ENCODE results near the gene CHST6. TPM values are rescaled to one million over a fixed set of nuclear protein-coding genes. Genes with fewer than 3 reads are reported as not detected.

The CHST6 gene
- total and polyA plus RNA-seq, 9 of the 15 experiments (the other 6 are each of a cell fraction or from before 2014, with no cell fraction given), result 0.01 to 0.05 (median 0.02) TPM; not detected in 6

GRCh38 chr16:75433732-75434413 lies 61.4 kb downstream of the CHST6 start (continued):
- no peak for TF ChIP-seq MITF (IDR thresholded peaks at IDR 0.05)
- peak; percentile 73 for TF ChIP-seq TBP (optimal IDR thresholded peaks at IDR 0.05; ENCODE audit: low read depth, low read length)
- 0 out of 2 replicates have a peak, but pooled peaks have one; percentile 11 for TF ChIP-seq SMARCE1 (IDR thresholded peaks at IDR 0.05)
- TF ChIP-seq MAZ (CRISPR knock-in tag; conservative IDR thresholded peaks at IDR 0.05 in 1 of 2, IDR thresholded peaks at IDR 0.05 in 1 of 2), result no peak
- TF ChIP-seq, protein P1, sequence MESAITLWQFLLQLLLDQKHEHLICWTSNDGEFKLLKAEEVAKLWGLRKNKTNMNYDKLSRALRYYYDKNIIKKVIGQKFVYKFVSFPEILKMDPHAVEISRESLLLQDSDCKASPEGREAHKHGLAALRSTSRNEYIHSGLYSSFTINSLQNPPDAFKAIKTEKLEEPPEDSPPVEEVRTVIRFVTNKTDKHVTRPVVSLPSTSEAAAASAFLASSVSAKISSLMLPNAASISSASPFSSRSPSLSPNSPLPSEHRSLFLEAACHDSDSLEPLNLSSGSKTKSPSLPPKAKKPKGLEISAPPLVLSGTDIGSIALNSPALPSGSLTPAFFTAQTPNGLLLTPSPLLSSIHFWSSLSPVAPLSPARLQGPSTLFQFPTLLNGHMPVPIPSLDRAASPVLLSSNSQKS (CRISPR knock-in tag; IDR thresholded peaks at IDR 0.05), result no peak
- TF ChIP-seq, protein P2, sequence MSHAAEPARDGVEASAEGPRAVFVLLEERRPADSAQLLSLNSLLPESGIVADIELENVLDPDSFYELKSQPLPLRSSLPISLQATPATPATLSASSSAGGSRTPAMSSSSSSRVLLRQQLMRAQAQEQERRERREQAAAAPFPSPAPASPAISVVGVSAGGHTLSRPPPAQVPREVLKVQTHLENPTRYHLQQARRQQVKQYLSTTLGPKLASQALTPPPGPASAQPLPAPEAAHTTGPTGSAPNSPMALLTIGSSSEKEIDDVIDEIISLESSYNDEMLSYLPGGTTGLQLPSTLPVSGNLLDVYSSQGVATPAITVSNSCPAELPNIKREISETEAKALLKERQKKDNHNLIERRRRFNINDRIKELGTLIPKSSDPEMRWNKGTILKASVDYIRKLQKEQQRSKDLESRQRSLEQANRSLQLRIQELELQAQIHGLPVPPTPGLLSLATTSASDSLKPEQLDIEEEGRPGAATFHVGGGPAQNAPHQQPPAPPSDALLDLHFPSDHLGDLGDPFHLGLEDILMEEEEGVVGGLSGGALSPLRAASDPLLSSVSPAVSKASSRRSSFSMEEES (CRISPR knock-in tag; IDR thresholded peaks at IDR 0.05), result no peak
- no peak for TF ChIP-seq MTF1 (CRISPR knock-in tag; IDR thresholded peaks at IDR 0.05; ENCODE audit: borderline replicate concordance)
- TF ChIP-seq RBFOX2 (IDR thresholded peaks at IDR 0.05; ENCODE audit: low read depth, low read length), result no peak
- peak; percentile 61 for TF ChIP-seq CHD1 (IDR thresholded peaks at IDR 0.05; ENCODE audit: low read length)
- peak in 1 of 2 experiments; percentile 65 for TF ChIP-seq E2F6 (IDR thresholded peaks at IDR 0.05; ENCODE audit: borderline replicate concordance in 1 of 2, extremely low read depth in 1 of 2, insufficient read depth in 1 of 2, insufficient read length in 1 of 2, low read depth in 1 of 2, low read length in 1 of 2, poor library complexity in 1 of 2, severe bottlenecking in 1 of 2)
- TF ChIP-seq ZNF444 (CRISPR knock-in tag; IDR thresholded peaks at IDR 0.05), result no peak
- no peak for TF ChIP-seq HMGN3 (IDR thresholded peaks at IDR 0.05; ENCODE audit: borderline replicate concordance, extremely low read depth, insufficient read length, low read depth, low read length)
- no peak for TF ChIP-seq HCFC1 (IDR thresholded peaks at IDR 0.05; ENCODE audit: low read depth, low read length)
- TF ChIP-seq ETV1 (tag; conservative IDR thresholded peaks at IDR 0.05; ENCODE audit: low read depth), result no peak
- TF ChIP-seq SLC30A9 (CRISPR knock-in tag; IDR thresholded peaks at IDR 0.05), result no peak
- no peak for TF ChIP-seq CBFB (CRISPR knock-in tag; IDR thresholded peaks at IDR 0.05)
- TF ChIP-seq ZNF354B (CRISPR knock-in tag; IDR thresholded peaks at IDR 0.05), result no peak
- no peak for TF ChIP-seq NFXL1 (CRISPR knock-in tag; IDR thresholded peaks at IDR 0.05)
- no peak for TF ChIP-seq CEBPB (tag; IDR thresholded peaks at IDR 0.05)
- TF ChIP-seq, protein P3, sequence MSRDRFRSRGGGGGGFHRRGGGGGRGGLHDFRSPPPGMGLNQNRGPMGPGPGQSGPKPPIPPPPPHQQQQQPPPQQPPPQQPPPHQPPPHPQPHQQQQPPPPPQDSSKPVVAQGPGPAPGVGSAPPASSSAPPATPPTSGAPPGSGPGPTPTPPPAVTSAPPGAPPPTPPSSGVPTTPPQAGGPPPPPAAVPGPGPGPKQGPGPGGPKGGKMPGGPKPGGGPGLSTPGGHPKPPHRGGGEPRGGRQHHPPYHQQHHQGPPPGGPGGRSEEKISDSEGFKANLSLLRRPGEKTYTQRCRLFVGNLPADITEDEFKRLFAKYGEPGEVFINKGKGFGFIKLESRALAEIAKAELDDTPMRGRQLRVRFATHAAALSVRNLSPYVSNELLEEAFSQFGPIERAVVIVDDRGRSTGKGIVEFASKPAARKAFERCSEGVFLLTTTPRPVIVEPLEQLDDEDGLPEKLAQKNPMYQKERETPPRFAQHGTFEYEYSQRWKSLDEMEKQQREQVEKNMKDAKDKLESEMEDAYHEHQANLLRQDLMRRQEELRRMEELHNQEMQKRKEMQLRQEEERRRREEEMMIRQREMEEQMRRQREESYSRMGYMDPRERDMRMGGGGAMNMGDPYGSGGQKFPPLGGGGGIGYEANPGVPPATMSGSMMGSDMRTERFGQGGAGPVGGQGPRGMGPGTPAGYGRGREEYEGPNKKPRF (IDR thresholded peaks at IDR 0.05; ENCODE audit: low read depth, low read length), result no peak
- TF ChIP-seq CAMTA2 (CRISPR knock-in tag; conservative IDR thresholded peaks at IDR 0.05), result no peak

All from K562 (cell line).